Measurements from ENCODE around the gene RPRML. TPM values are rescaled to one million over a fixed set of nuclear protein-coding genes. Genes with fewer than 3 reads are reported as not detected.

Gene RPRML
- total RNA-seq, 4 donors from 2014 or later: 0.64 to 6.8 (median 3.3) TPM

DNA sequence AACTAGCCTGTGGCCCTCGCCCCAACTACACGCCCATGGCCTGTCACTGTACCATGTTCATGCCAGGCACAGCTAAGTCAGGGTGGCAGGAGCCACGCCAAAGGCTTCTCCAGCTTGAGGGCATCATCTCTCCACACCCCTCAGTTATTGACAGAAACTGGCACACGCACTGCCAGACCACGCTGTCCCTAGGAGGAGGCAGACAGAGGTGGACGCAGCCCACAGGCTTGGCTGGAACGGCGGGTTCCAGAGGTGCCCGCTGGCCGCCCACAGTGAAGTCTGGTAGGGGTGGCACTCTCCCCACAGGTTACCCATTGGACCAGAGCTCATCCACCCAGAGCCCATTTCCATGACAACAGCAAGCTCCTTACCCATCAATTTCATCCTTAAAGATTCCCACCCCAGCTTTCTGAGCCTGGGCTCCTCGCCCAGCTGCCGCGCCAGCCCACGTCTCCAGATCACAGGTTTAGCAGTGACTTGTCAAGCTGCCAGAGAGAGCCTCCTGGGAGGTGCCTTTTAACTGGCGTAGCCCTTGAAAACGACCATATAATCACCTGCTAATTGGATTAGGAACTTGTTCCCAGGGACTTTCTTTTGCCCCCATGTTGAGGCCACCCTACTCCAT, 27.9 kb downstream of the RPRML start:
- no peak for TF ChIP-seq EP300 (IDR thresholded peaks at IDR 0.05)
- TF ChIP-seq POLR2A (IDR thresholded peaks at IDR 0.05): no peak
- no peak for TF ChIP-seq POLR2AphosphoS5 (IDR thresholded peaks at IDR 0.05)
- TF ChIP-seq, protein P1, sequence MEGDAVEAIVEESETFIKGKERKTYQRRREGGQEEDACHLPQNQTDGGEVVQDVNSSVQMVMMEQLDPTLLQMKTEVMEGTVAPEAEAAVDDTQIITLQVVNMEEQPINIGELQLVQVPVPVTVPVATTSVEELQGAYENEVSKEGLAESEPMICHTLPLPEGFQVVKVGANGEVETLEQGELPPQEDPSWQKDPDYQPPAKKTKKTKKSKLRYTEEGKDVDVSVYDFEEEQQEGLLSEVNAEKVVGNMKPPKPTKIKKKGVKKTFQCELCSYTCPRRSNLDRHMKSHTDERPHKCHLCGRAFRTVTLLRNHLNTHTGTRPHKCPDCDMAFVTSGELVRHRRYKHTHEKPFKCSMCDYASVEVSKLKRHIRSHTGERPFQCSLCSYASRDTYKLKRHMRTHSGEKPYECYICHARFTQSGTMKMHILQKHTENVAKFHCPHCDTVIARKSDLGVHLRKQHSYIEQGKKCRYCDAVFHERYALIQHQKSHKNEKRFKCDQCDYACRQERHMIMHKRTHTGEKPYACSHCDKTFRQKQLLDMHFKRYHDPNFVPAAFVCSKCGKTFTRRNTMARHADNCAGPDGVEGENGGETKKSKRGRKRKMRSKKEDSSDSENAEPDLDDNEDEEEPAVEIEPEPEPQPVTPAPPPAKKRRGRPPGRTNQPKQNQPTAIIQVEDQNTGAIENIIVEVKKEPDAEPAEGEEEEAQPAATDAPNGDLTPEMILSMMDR (IDR thresholded peaks at IDR 0.05): no peak
- Histone ChIP-seq H3K4me3 (no peak overlapping the region), H3K27me3 (no peaks in the 10 kb centered on the region), H3K27ac (no peak overlapping the region), H3K9me3 (no peaks in the 10 kb centered on the region), H3K4me1 (peaks cover 7% of the 10 kb centered on the region), H3K36me3 (peaks cover 3% of the 10 kb centered on the region)
- 58% methylated on average over 14 of the region's 16 CpGs for WGBS
- no peak for DNase-seq (ENCODE audit: low spot score in 2 of 2)

GRCh38 chr17:46950342-46950996, 28.6 kb downstream of the RPRML start:
- H3K27me3 ChIP-seq: no peaks in the 10 kb centered on the region
- DNase-seq (ENCODE audit: low spot score in 2 of 2): no peak
- no peaks in the 10 kb centered on the region for H3K9me3 ChIP-seq
- no peak overlapping the region for H3K4me3 ChIP-seq
- no peak for TF ChIP-seq POLR2AphosphoS5 (IDR thresholded peaks at IDR 0.05)
- TF ChIP-seq POLR2A (IDR thresholded peaks at IDR 0.05): no peak
- no peak for TF ChIP-seq EP300 (IDR thresholded peaks at IDR 0.05)
- TF ChIP-seq, protein P1 (IDR thresholded peaks at IDR 0.05): no peak
- H3K36me3 ChIP-seq: peaks cover 3% of the 10 kb centered on the region
- peaks cover 9% of the 10 kb centered on the region for H3K4me1 ChIP-seq
- H3K27ac ChIP-seq: no peak overlapping the region
- WGBS: 87% methylated on average over 6 of the region's 7 CpGs

DNA sequence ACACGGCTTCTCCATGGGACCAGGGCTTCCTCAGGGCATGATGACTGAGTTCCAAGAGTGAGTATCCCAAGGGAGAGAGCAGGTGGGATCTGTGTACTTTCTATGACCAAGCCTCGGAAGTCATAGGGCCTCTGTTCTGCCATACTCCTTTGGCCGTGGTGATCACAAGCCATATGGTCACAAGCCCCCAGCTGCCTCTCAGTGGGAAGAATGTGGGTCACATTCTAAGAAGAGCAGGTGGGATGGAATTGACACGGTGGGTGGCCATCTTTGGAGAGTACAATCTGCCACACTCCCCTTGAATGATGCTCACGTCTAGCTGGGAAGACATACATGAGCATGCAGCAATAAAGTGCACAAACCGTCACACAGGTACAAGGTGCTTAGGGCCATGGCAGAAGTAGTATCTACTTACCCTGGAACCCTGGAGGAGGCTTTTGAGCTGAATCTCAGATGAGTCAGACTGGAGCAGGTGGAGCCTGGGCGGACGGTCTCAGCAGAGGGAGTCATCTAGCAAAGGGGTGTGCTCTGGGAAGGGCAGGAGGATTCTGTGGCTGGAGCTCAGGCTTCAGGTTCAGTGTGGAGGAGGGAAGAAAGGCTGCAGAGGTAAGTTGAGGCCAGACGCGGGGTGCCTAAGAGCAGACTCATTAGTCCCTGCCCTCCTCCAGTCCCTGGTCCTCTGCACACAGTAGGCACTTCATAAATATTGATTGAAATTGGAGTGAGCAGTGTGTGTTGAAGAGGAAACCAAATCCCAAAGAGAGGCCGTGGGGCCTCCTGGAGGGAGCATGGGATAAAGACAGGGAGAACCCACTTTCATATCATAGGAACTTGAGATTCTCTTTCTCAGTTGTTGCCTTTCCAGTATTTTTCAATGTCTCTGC, 29.5 kb downstream of the RPRML start:
- WGBS: 77% methylated on average over 11 of the region's 11 CpGs
- Histone ChIP-seq H3K27me3 (no peaks in the 10 kb centered on the region), H3K4me1 (peaks cover 18% of the 10 kb centered on the region), H3K36me3 (peaks cover 3% of the 10 kb centered on the region), H3K27ac (no peak overlapping the region), H3K4me3 (no peak overlapping the region), H3K9me3 (no peaks in the 10 kb centered on the region)
- TF ChIP-seq POLR2AphosphoS5 (IDR thresholded peaks at IDR 0.05) (no peak), POLR2A (IDR thresholded peaks at IDR 0.05) (no peak), EP300 (IDR thresholded peaks at IDR 0.05) (no peak)
- TF ChIP-seq, protein P1 (IDR thresholded peaks at IDR 0.05): no peak
- no peak for DNase-seq (ENCODE audit: low spot score in 2 of 2)

DNA sequence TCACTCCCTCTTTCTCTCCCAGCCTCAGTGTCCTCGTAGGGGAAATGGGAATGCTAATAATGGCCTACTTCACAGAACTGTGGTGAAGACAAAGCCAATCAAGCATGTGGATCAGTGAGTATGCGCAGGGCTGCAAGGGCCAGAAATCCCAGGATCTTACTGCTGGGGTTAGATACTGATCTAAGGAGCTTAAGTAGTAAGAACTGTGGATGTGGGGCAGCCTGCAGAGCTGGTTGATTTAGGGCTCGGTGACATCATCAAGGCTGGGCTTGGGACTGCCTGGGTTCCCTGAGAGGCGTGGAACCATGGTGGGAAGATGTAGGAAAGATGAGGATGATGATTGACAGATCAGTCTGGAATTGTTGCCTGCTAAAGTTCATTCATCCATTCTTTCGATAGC, 30.5 kb downstream of the RPRML start:
- 88% methylated on average over 5 of the region's 5 CpGs for WGBS
- H3K27ac ChIP-seq: no peak overlapping the region

More for the DNA sequence above, 30.5 kb downstream of the RPRML start:
- DNase-seq (ENCODE audit: low spot score in 2 of 2): no peak
- peaks cover 27% of the 10 kb centered on the region for H3K4me1 ChIP-seq
- H3K27me3 ChIP-seq: no peaks in the 10 kb centered on the region
- peaks cover 3% of the 10 kb centered on the region for H3K36me3 ChIP-seq
- H3K9me3 ChIP-seq: no peaks in the 10 kb centered on the region
- no peak overlapping the region for H3K4me3 ChIP-seq
- TF ChIP-seq POLR2A (IDR thresholded peaks at IDR 0.05): no peak
- TF ChIP-seq EP300 (IDR thresholded peaks at IDR 0.05): no peak
- TF ChIP-seq, protein P1 (IDR thresholded peaks at IDR 0.05): no peak
- no peak for TF ChIP-seq POLR2AphosphoS5 (IDR thresholded peaks at IDR 0.05)

All from suprapubic skin (tissue), 4 donors.